Measurements from ENCODE around the gene LMTK2.

The LMTK2 gene

GRCh38 chr7:98168904-98169621 is 62.4 kb downstream of the LMTK2 start:
- no peak overlapping the region for H3K4me3 ChIP-seq (ENCODE audit: insufficient read depth, low read depth, low read length, poor library complexity, severe bottlenecking)
- DNase-seq = no peak
- no peaks in the 10 kb centered on the region for H3K27me3 ChIP-seq (replicated peaks; ENCODE audit: control insufficient read depth, insufficient read depth, low read length, poor library complexity, severe bottlenecking)
- H3K9me3 ChIP-seq (ENCODE audit: control insufficient read depth, low read length) = no peaks in the 10 kb centered on the region
- peaks cover 15% of the 10 kb centered on the region for H3K36me3 ChIP-seq (ENCODE audit: control insufficient read depth, insufficient read depth, low read length)
- H3K4me1 ChIP-seq (ENCODE audit: control insufficient read depth, insufficient read depth, low read length, poor library complexity, severe bottlenecking) = no peaks in the 10 kb centered on the region
- H3K27ac ChIP-seq (ENCODE audit: insufficient read depth, low read length, poor library complexity, severe bottlenecking) = no peak overlapping the region

- no peak overlapping the region for H3K27ac ChIP-seq (ENCODE audit: insufficient read depth, low read length, poor library complexity, severe bottlenecking)
- H3K9me3 ChIP-seq (ENCODE audit: control insufficient read depth, low read length) = no peaks in the 10 kb centered on the region
- no peaks in the 10 kb centered on the region for H3K4me1 ChIP-seq (ENCODE audit: control insufficient read depth, insufficient read depth, low read length, poor library complexity, severe bottlenecking)
- no peak overlapping the region for H3K4me3 ChIP-seq (ENCODE audit: insufficient read depth, low read depth, low read length, poor library complexity, severe bottlenecking)
- DNase-seq = no peak
- no peaks in the 10 kb centered on the region for H3K27me3 ChIP-seq (replicated peaks; ENCODE audit: control insufficient read depth, insufficient read depth, low read length, poor library complexity, severe bottlenecking)
- H3K36me3 ChIP-seq (ENCODE audit: control insufficient read depth, insufficient read depth, low read length) = peaks cover 27% of the 10 kb centered on the region
Measured at GRCh38 chr7:98170966-98171365, 64.3 kb downstream of the LMTK2 start.

DNA sequence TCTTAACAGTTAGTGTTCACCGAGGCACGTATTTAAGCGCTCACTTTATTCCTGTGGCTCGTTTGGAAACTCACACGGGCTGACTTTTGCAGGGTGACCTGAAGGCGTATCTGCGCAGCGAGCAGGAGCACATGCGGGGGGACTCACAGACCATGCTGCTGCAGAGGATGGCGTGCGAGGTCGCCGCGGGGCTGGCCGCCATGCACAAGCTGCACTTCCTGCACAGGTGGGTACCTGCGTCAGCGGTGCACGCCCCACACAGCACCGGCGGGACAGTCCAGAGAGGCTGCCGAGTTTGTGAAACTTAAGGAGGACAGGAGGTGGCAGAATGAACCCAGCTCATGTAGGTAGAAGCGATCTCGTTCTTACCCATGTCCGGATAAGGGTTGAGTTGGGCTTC is 64.8 kb downstream of the LMTK2 start:
- Histone ChIP-seq H3K4me1 (ENCODE audit: control insufficient read depth, insufficient read depth, low read length, poor library complexity, severe bottlenecking) (no peaks in the 10 kb centered on the region), H3K4me3 (ENCODE audit: insufficient read depth, low read depth, low read length, poor library complexity, severe bottlenecking) (no peak overlapping the region), H3K27ac (ENCODE audit: insufficient read depth, low read length, poor library complexity, severe bottlenecking) (no peak overlapping the region), H3K36me3 (ENCODE audit: control insufficient read depth, insufficient read depth, low read length) (peaks cover 27% of the 10 kb centered on the region), H3K9me3 (ENCODE audit: control insufficient read depth, low read length) (no peaks in the 10 kb centered on the region), H3K27me3 (replicated peaks; ENCODE audit: control insufficient read depth, insufficient read depth, low read length, poor library complexity, severe bottlenecking) (no peaks in the 10 kb centered on the region)
- no peak for DNase-seq

DNA sequence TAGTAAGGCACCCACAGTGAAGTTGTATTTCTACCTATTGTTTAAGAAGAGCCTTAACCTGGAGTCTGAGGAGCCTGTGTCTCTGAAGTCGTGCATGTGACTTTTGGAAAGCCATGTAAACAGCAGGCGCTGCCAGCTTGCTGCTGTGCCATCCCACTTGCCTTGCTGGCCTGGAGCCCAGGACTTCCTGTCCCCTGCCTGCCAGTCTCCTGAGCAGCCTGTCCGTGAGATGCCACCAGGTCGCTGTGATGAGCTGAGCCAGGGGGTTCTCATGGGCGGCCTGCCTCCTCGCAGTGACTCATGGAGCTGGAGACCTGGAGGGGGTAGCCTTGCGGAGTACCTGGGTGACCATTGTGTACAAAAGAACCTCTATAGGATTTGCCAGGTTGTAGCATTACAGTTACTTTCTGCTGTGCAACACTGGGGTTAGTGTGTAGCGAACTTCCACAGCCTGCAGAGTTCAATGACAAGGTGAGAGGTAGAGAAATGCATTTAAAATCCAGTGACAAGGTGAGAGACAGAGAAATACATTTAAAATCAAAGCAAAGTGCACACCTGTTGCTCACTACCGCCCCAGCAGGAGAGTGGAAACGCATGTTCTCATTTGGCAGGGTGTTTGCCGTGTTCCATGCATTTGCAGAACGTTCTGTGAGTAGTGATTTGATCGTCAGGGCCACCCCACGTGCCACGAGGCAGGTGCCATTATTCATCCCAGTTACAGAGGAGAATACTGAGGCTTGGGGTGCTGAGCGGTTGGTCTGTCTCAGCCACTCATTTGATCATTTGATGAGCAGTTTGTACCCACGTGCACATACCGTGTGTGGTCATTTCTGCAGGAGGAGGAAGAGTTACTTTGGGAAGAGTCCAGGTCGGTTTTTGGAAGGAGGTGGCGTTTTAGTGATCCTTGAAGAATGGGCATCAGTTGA is 67.9 kb downstream of the LMTK2 start:
- Histone ChIP-seq H3K27me3 (replicated peaks; ENCODE audit: control insufficient read depth, insufficient read depth, low read length, poor library complexity, severe bottlenecking) (no peaks in the 10 kb centered on the region), H3K9me3 (ENCODE audit: control insufficient read depth, low read length) (no peaks in the 10 kb centered on the region), H3K27ac (ENCODE audit: insufficient read depth, low read length, poor library complexity, severe bottlenecking) (no peak overlapping the region), H3K4me3 (ENCODE audit: insufficient read depth, low read depth, low read length, poor library complexity, severe bottlenecking) (no peak overlapping the region), H3K4me1 (ENCODE audit: control insufficient read depth, insufficient read depth, low read length, poor library complexity, severe bottlenecking) (no peaks in the 10 kb centered on the region), H3K36me3 (ENCODE audit: control insufficient read depth, insufficient read depth, low read length) (peaks cover 32% of the 10 kb centered on the region)
- DNase-seq = no peak

DNA sequence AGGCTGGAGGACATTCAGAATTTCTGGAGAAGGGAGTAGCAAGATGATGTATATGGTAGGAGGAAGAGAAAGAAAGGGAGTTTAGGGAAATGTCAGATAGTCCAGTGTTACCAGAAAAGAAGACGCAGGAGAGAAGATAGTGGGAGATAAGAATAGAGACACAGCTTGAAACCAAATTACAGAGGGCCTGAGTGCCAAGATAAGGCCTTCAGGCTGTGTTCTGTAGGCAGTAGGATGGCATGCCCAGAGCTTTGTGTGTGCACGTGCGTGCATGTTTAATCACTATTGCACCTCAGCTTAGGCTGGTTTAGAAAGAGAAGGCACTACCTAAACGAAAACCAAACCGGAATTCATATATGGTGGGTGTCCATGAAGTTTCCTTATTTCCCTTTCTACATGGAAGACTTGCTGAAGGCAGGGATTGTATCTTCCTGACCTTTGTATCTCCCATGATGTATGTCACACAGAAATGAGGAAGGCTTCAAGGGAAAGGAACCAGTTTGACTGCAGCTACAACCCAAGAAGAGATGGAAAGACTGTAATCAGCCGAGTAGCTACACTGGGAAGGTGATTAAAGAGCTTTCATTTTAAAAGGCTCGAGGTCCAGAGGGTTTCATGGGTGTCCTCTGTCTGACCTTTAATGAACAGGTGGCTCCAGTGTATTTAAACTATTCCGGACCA is 68.7 kb downstream of the LMTK2 start:
- no peak for DNase-seq
- Histone ChIP-seq H3K27me3 (replicated peaks; ENCODE audit: control insufficient read depth, insufficient read depth, low read length, poor library complexity, severe bottlenecking) (no peaks in the 10 kb centered on the region), H3K36me3 (ENCODE audit: control insufficient read depth, insufficient read depth, low read length) (peaks cover 32% of the 10 kb centered on the region), H3K9me3 (ENCODE audit: control insufficient read depth, low read length) (no peaks in the 10 kb centered on the region), H3K4me3 (ENCODE audit: insufficient read depth, low read depth, low read length, poor library complexity, severe bottlenecking) (no peak overlapping the region), H3K4me1 (ENCODE audit: control insufficient read depth, insufficient read depth, low read length, poor library complexity, severe bottlenecking) (no peaks in the 10 kb centered on the region), H3K27ac (ENCODE audit: insufficient read depth, low read length, poor library complexity, severe bottlenecking) (no peak overlapping the region)

DNA sequence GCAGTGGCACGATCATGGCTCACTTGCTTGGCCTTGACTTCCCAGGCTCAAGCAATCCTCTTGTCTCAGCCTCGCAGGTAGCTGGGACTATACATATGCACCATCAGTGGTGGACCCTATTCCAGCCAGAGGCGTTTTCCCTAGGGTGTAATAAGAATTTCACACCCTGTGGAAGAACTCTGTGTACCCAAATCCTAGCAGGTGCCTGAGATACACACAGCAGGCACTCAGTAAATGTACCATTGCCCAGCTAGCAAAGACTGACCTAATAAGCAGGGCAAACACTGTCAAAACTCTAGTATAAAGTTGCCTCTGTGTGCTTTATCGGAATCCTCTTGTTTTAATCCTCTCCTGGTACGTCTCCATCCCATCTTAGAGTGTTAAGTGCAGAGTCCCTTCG is 70.9 kb downstream of the LMTK2 start:
- Histone ChIP-seq H3K4me3 (ENCODE audit: insufficient read depth, low read depth, low read length, poor library complexity, severe bottlenecking) (no peak overlapping the region), H3K4me1 (ENCODE audit: control insufficient read depth, insufficient read depth, low read length, poor library complexity, severe bottlenecking) (no peaks in the 10 kb centered on the region), H3K27ac (ENCODE audit: insufficient read depth, low read length, poor library complexity, severe bottlenecking) (no peak overlapping the region), H3K9me3 (ENCODE audit: control insufficient read depth, low read length) (no peaks in the 10 kb centered on the region), H3K36me3 (ENCODE audit: control insufficient read depth, insufficient read depth, low read length) (peaks cover 18% of the 10 kb centered on the region), H3K27me3 (replicated peaks; ENCODE audit: control insufficient read depth, insufficient read depth, low read length, poor library complexity, severe bottlenecking) (no peaks in the 10 kb centered on the region)
- no peak for DNase-seq

DNA sequence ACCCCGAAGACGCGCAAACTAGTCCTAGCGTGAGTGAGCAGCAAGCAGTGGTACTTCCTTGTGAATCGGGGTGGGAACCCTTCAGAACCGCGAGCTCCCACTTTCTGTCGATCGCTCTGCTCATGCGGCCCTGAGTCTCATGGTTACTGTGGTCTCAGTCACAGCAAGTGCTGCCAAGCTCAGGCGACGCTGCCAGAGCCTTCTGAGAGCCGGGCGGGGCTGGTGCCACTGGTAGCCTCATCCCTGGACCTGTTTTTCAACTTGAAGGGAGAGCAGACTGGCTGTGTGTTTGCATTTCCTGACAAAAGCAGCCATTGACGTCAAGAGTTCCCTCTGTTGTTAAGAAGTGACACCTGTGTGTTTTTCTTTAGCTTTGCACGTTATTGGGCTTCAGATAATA is 71.7 kb downstream of the LMTK2 start:
- H3K9me3 ChIP-seq (ENCODE audit: control insufficient read depth, low read length) = no peaks in the 10 kb centered on the region
- no peaks in the 10 kb centered on the region for H3K27me3 ChIP-seq (replicated peaks; ENCODE audit: control insufficient read depth, insufficient read depth, low read length, poor library complexity, severe bottlenecking)
- no peak overlapping the region for H3K27ac ChIP-seq (ENCODE audit: insufficient read depth, low read length, poor library complexity, severe bottlenecking)
- H3K36me3 ChIP-seq (ENCODE audit: control insufficient read depth, insufficient read depth, low read length) = peaks cover 18% of the 10 kb centered on the region
- no peak for DNase-seq
- H3K4me1 ChIP-seq (ENCODE audit: control insufficient read depth, insufficient read depth, low read length, poor library complexity, severe bottlenecking) = no peaks in the 10 kb centered on the region
- no peak overlapping the region for H3K4me3 ChIP-seq (ENCODE audit: insufficient read depth, low read depth, low read length, poor library complexity, severe bottlenecking)

DNA sequence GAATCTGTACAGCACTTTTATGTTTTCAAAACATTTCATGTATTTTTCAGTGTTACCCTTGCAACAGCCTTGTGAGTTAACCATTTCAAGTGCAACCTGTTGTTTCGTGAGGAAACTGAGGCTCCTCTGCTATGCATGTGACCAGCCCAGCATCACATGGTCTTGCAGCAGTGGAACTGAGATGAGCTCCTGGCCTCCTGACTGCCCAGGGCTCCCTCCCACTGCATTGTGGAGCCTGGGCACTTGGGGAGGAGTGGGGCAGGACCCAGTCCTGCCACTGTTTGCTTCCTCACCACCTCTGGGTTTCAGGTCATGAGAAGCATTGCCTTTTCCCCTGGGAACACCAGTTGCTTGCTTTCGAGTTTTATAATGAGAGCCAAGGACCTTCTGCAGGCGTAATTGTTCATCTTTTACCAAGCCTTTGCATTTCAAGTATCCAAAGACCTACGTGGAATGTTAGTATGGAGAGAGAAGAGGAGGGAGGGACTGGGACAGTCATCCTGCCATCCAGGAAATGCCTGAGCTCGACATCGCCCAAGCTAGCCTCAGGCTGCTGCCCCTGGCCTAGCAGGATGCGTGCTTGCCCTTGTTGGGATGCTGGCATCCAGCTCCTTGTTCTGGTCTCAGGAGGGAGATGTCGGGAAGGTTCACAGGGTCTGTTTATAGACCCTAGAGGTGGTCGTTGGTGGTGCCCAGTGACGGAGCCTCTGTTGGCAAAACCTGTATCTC is 72.3 kb downstream of the LMTK2 start:
- Histone ChIP-seq H3K27me3 (replicated peaks; ENCODE audit: control insufficient read depth, insufficient read depth, low read length, poor library complexity, severe bottlenecking) (no peaks in the 10 kb centered on the region), H3K4me1 (ENCODE audit: control insufficient read depth, insufficient read depth, low read length, poor library complexity, severe bottlenecking) (no peaks in the 10 kb centered on the region), H3K9me3 (ENCODE audit: control insufficient read depth, low read length) (no peaks in the 10 kb centered on the region), H3K4me3 (ENCODE audit: insufficient read depth, low read depth, low read length, poor library complexity, severe bottlenecking) (no peak overlapping the region), H3K27ac (ENCODE audit: insufficient read depth, low read length, poor library complexity, severe bottlenecking) (no peak overlapping the region), H3K36me3 (ENCODE audit: control insufficient read depth, insufficient read depth, low read length) (peaks cover 18% of the 10 kb centered on the region)
- DNase-seq = no peak

DNA sequence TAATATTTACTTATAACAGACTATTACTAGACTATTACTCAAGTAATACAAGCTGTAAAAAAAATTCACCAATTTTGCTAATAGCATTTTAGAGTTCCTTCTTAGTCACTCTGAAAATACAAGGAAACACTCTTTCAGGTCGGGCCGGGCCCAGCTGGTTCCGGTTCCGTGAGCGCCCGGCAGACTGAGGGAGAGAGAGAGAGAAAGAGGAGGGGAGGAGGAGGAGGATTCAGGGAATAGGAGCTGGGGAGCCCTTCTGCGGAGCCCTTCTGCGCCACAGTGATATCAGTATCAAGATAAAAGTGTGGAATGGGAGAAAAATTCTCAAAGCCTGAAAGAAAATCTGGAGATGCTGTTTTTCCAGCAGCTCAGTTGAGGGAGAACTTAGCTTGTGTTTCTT is 74.1 kb downstream of the LMTK2 start:
- Histone ChIP-seq H3K4me3 (ENCODE audit: insufficient read depth, low read depth, low read length, poor library complexity, severe bottlenecking) (no peak overlapping the region), H3K36me3 (ENCODE audit: control insufficient read depth, insufficient read depth, low read length) (peaks cover 6% of the 10 kb centered on the region), H3K9me3 (ENCODE audit: control insufficient read depth, low read length) (no peaks in the 10 kb centered on the region), H3K27ac (ENCODE audit: insufficient read depth, low read length, poor library complexity, severe bottlenecking) (no peak overlapping the region), H3K4me1 (ENCODE audit: control insufficient read depth, insufficient read depth, low read length, poor library complexity, severe bottlenecking) (no peaks in the 10 kb centered on the region), H3K27me3 (replicated peaks; ENCODE audit: control insufficient read depth, insufficient read depth, low read length, poor library complexity, severe bottlenecking) (no peaks in the 10 kb centered on the region)
- DNase-seq = no peak
